Measurements from ENCODE around the gene SPARCL1.

The SPARCL1 gene

DNA sequence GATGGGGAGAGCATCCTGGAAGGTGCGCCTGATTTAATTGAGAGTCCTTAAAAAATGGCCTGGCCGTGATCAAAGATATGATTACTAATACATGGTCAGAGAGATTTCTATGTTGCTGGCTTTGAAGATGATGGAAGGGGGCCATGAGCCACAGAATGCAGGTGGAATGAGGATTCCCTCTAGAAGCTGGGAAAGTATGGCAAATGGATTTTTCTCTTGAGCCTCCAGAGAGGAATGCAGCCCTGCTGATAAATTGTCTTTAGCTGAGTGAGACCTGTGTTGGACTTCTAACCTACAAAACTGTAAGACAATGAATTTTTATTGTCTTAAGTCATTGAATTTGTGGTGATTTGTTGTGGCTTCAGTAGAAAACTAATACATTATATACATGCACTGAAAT lies 99.1 kb downstream of the SPARCL1 start:
- TF ChIP-seq, protein P1, sequence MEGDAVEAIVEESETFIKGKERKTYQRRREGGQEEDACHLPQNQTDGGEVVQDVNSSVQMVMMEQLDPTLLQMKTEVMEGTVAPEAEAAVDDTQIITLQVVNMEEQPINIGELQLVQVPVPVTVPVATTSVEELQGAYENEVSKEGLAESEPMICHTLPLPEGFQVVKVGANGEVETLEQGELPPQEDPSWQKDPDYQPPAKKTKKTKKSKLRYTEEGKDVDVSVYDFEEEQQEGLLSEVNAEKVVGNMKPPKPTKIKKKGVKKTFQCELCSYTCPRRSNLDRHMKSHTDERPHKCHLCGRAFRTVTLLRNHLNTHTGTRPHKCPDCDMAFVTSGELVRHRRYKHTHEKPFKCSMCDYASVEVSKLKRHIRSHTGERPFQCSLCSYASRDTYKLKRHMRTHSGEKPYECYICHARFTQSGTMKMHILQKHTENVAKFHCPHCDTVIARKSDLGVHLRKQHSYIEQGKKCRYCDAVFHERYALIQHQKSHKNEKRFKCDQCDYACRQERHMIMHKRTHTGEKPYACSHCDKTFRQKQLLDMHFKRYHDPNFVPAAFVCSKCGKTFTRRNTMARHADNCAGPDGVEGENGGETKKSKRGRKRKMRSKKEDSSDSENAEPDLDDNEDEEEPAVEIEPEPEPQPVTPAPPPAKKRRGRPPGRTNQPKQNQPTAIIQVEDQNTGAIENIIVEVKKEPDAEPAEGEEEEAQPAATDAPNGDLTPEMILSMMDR (conservative IDR thresholded peaks at IDR 0.05; ENCODE audit: low read length), result no peak
- no peak for TF ChIP-seq EZH2phosphoT487 (IDR thresholded peaks at IDR 0.05; ENCODE audit: borderline replicate concordance)
- Histone ChIP-seq H3K4me1 (ENCODE audit: insufficient read depth, low read length, poor library complexity, severe bottlenecking) (peaks cover 26% of the 10 kb centered on the region), H3K36me3 (ENCODE audit: insufficient read depth, low read length) (no peaks in the 10 kb centered on the region), H3K4me3 (ENCODE audit: low read length, poor library complexity, severe bottlenecking) (no peak overlapping the region), H3K9me2 (replicated peaks; ENCODE audit: low read depth, low read length) (no peaks in the 10 kb centered on the region), H3K9me3 (ENCODE audit: insufficient read depth, low read depth, low read length) (no peaks in the 10 kb centered on the region), H3K27me3 (ENCODE audit: insufficient read depth, low read length, poor library complexity, severe bottlenecking) (no peaks in the 10 kb centered on the region), H3K4me2 (ENCODE audit: low read depth, low read length, poor library complexity, severe bottlenecking) (no peak overlapping the region), H3F3A (ENCODE audit: low read depth) (no peaks in the 10 kb centered on the region), H3K79me2 (ENCODE audit: insufficient read depth, low read length) (peaks cover 11% of the 10 kb centered on the region), H2AFZ (ENCODE audit: low read length) (no peak overlapping the region), H3K9ac (ENCODE audit: low read depth, low read length, poor library complexity, severe bottlenecking) (no peak overlapping the region), H4K20me1 (ENCODE audit: insufficient read depth, low read length, poor library complexity, severe bottlenecking) (no peaks in the 10 kb centered on the region)

- H3K4me2 ChIP-seq (ENCODE audit: low read depth, low read length, poor library complexity, severe bottlenecking), result no peak overlapping the region
- TF ChIP-seq EZH2phosphoT487 (IDR thresholded peaks at IDR 0.05; ENCODE audit: borderline replicate concordance), result no peak
- TF ChIP-seq, protein P1 (conservative IDR thresholded peaks at IDR 0.05; ENCODE audit: low read length), result no peak
- H3K27me3 ChIP-seq (ENCODE audit: insufficient read depth, low read length, poor library complexity, severe bottlenecking), result no peaks in the 10 kb centered on the region
Observed at GRCh38 chr4:87428979-87429378, 100.2 kb downstream of the SPARCL1 start.

GRCh38 chr4:87427518-87427868 lies 101.7 kb downstream of the SPARCL1 start:
- peaks cover 34% of the 10 kb centered on the region for H3K79me2 ChIP-seq (ENCODE audit: insufficient read depth, low read length)
- no peaks in the 10 kb centered on the region for H3F3A ChIP-seq (ENCODE audit: low read depth)
- no peak overlapping the region for H3K4me3 ChIP-seq (ENCODE audit: low read length, poor library complexity, severe bottlenecking)
- no peaks in the 10 kb centered on the region for H3K27me3 ChIP-seq (ENCODE audit: insufficient read depth, low read length, poor library complexity, severe bottlenecking)
- no peak for TF ChIP-seq EZH2phosphoT487 (IDR thresholded peaks at IDR 0.05; ENCODE audit: borderline replicate concordance)
- TF ChIP-seq, protein P1 (conservative IDR thresholded peaks at IDR 0.05; ENCODE audit: low read length), result no peak
- H2AFZ ChIP-seq (ENCODE audit: low read length), result no peak overlapping the region
- no peak overlapping the region for H3K9ac ChIP-seq (ENCODE audit: low read depth, low read length, poor library complexity, severe bottlenecking)
- no peaks in the 10 kb centered on the region for H3K36me3 ChIP-seq (ENCODE audit: insufficient read depth, low read length)
- no peaks in the 10 kb centered on the region for H3K9me3 ChIP-seq (ENCODE audit: insufficient read depth, low read depth, low read length)
- peaks cover 41% of the 10 kb centered on the region for H3K4me1 ChIP-seq (ENCODE audit: insufficient read depth, low read length, poor library complexity, severe bottlenecking)
- no peaks in the 10 kb centered on the region for H3K9me2 ChIP-seq (replicated peaks; ENCODE audit: low read depth, low read length)
- H3K4me2 ChIP-seq (ENCODE audit: low read depth, low read length, poor library complexity, severe bottlenecking), result peak overlapping the region; percentile 48
- H4K20me1 ChIP-seq (ENCODE audit: insufficient read depth, low read length, poor library complexity, severe bottlenecking), result no peaks in the 10 kb centered on the region

More at GRCh38 chr4:87428979-87429378, 100.2 kb downstream of the SPARCL1 start:
- H3K9me3 ChIP-seq (ENCODE audit: insufficient read depth, low read depth, low read length), result no peaks in the 10 kb centered on the region
- no peak overlapping the region for H3K4me3 ChIP-seq (ENCODE audit: low read length, poor library complexity, severe bottlenecking)
- H2AFZ ChIP-seq (ENCODE audit: low read length), result no peak overlapping the region
- H3K79me2 ChIP-seq (ENCODE audit: insufficient read depth, low read length), result peaks cover 22% of the 10 kb centered on the region
- no peaks in the 10 kb centered on the region for H3K36me3 ChIP-seq (ENCODE audit: insufficient read depth, low read length)
- H3K9ac ChIP-seq (ENCODE audit: low read depth, low read length, poor library complexity, severe bottlenecking), result no peak overlapping the region
- peaks cover 34% of the 10 kb centered on the region for H3K4me1 ChIP-seq (ENCODE audit: insufficient read depth, low read length, poor library complexity, severe bottlenecking)
- no peaks in the 10 kb centered on the region for H3K9me2 ChIP-seq (replicated peaks; ENCODE audit: low read depth, low read length)
- H4K20me1 ChIP-seq (ENCODE audit: insufficient read depth, low read length, poor library complexity, severe bottlenecking), result no peaks in the 10 kb centered on the region
- H3F3A ChIP-seq (ENCODE audit: low read depth), result no peaks in the 10 kb centered on the region

Data from Loucy (cell line).